GM18873 (cell line): ENCODE results near the gene PADI1.

ENCODE experiments used
- ATAC-seq: cut with Tn5 transposase; IDR thresholded peaks from one replicate; pipeline ENCODE4 v1.9.1; 2021; ENCODE audit warnings: mild to moderate bottlenecking, moderate library complexity, moderate number of reproducible peaks; ENCODE audit not compliant: unreplicated experiment, low FRiP score

The PADI1 gene

GRCh38 chr1:17265950-17266349 is 61.0 kb downstream of the PADI1 start:
- no peak for ATAC-seq

- ATAC-seq: no peak
Measured at GRCh38 chr1:17270891-17271765, 66.2 kb downstream of the PADI1 start.

GRCh38 chr1:17272066-17272465 is 67.1 kb downstream of the PADI1 start:
- no peak for ATAC-seq

GRCh38 chr1:17272646-17273045 is 67.7 kb downstream of the PADI1 start:
- no peak for ATAC-seq

- no peak for ATAC-seq
Measured at GRCh38 chr1:17273096-17273495, 68.2 kb downstream of the PADI1 start.

GRCh38 chr1:17274186-17275170 is 69.5 kb downstream of the PADI1 start:
- ATAC-seq: no peak

GRCh38 chr1:17276568-17276967 is 71.6 kb downstream of the PADI1 start:
- ATAC-seq: no peak

GRCh38 chr1:17277511-17278159 is 72.7 kb downstream of the PADI1 start:
- ATAC-seq: no peak

GRCh38 chr1:17278996-17279830 is 74.3 kb downstream of the PADI1 start:
- ATAC-seq: no peak

GRCh38 chr1:17280436-17280835 is 75.5 kb downstream of the PADI1 start:
- no peak for ATAC-seq

- ATAC-seq: no peak
Measured at GRCh38 chr1:17280894-17281293, 76.0 kb downstream of the PADI1 start.

- ATAC-seq: no peak
Measured at GRCh38 chr1:17281775-17282181, 76.8 kb downstream of the PADI1 start.

- no peak for ATAC-seq
Measured at GRCh38 chr1:17282836-17283235, 77.9 kb downstream of the PADI1 start.

GRCh38 chr1:17286646-17287045 is 81.7 kb downstream of the PADI1 start:
- no peak for ATAC-seq

- ATAC-seq: no peak
Measured at GRCh38 chr1:17287130-17287776, 82.3 kb downstream of the PADI1 start.

GRCh38 chr1:17289721-17290120 is 84.8 kb downstream of the PADI1 start:
- no peak for ATAC-seq

GRCh38 chr1:17290553-17290952 is 85.6 kb downstream of the PADI1 start:
- ATAC-seq: no peak

- no peak for ATAC-seq
Measured at GRCh38 chr1:17292299-17293160, 87.6 kb downstream of the PADI1 start.
